Activated T-helper 2 cell treated with anti-CD3 and anti-CD28 coated beads, Interferon-gamma antibody, Interleukin-2, Interleukin-4, amounts not matched to agents 10 μg/mL and 5 μg/mL and 100 μg/mL, durations not matched to agents 14 hours and 24 hours and 36 hours (primary cell): ENCODE data around the gene FANCD2. TPM values are rescaled to one million over a fixed set of nuclear protein-coding genes. Genes with fewer than 3 reads are reported as not detected.

Experiments used
- DNase-seq: peaks from one replicate; pipeline ENCODE4 v3.0.0; 2021; ENCODE audit warnings: low spot score
- H3K27ac Mint-ChIP-seq: one replicate; pipeline ENCODE4 v1.8.0; 2021; ENCODE audit warnings: mixed read lengths
- H3K27me3 Mint-ChIP-seq: one replicate; pipeline ENCODE4 v1.8.0; 2021; ENCODE audit warnings: low read depth, mixed read lengths
- H3K36me3 Mint-ChIP-seq: one replicate; pipeline ENCODE4 v1.8.0; 2021; ENCODE audit warnings: low read depth, mixed read lengths
- H3K4me1 Mint-ChIP-seq: one replicate; pipeline ENCODE4 v1.8.0; 2021; ENCODE audit warnings: low read depth, mixed read lengths
- H3K4me3 Mint-ChIP-seq: one replicate; pipeline ENCODE4 v1.8.0; 2021; ENCODE audit warnings: low read depth, mild to moderate bottlenecking, moderate library complexity, mixed read lengths
- H3K9me3 Mint-ChIP-seq: one replicate; pipeline ENCODE4 v1.8.0; 2021; ENCODE audit warnings: mixed read lengths
- intact Hi-C: fragments of 100-400 bp; cut with micrococcal nuclease; formaldehyde crosslinking; loops from one replicate; pipeline ENCODE4 v1.15.1; 2023
- total RNA-seq: library from RNA; stranded (reverse); gene quantifications from 2 replicates; pipeline ENCODE4 v1.2.3, GENCODE V29; 2022

Gene FANCD2
- total RNA-seq: 54.4 and 55.1 TPM in 2 replicates

GRCh38 chr3:10026084-10026890 is at the start of gene FANCD2:
FANCD2 (plus strand) TSS chr3:10026437; CDS start chr3:10028658, 2,221 bp downstream.
- DNase-seq: peak; percentile 90
- Mint-ChIP-seq H3K27ac (peak within 1 kb of the TSS; percentile 99), H3K36me3 (peaks cover 45% of the 10 kb centered on the region), H3K9me3 (no peaks in the 10 kb centered on the region), H3K27me3 (no peaks in the 10 kb centered on the region), H3K4me3 (peak within 1 kb of the TSS; percentile 98), H3K4me1 (peaks cover 25% of the 10 kb centered on the region)
- intact Hi-C loops: loop anchor here (1.0 to 5.0 kb wide), 6 partner anchors 8 to 296 kb away; partner anchors contain the start of genes BRK1, CRELD1 and TATDN2

- Mint-ChIP-seq H3K27ac (peak overlapping the region; percentile 75), H3K9me3 (no peaks in the 10 kb centered on the region), H3K36me3 (peaks cover 36% of the 10 kb centered on the region), H3K4me3 (peak overlapping the region; percentile 3), H3K4me1 (peaks cover 21% of the 10 kb centered on the region), H3K27me3 (no peaks in the 10 kb centered on the region)
- no peak for DNase-seq
- intact Hi-C loops: no loop called here
Measured at GRCh38 chr3:9976721-9977709, 49.2 kb upstream of the FANCD2 start.

- H3K27me3 Mint-ChIP-seq: no peaks in the 10 kb centered on the region
- no peak overlapping the region for H3K4me3 Mint-ChIP-seq
- intact Hi-C loops: no loop called here
- no peaks in the 10 kb centered on the region for H3K9me3 Mint-ChIP-seq
- peaks cover 24% of the 10 kb centered on the region for H3K4me1 Mint-ChIP-seq
- peak overlapping the region; percentile 60 for H3K27ac Mint-ChIP-seq
- peaks cover 34% of the 10 kb centered on the region for H3K36me3 Mint-ChIP-seq
- no peak for DNase-seq
Measured at GRCh38 chr3:9978710-9979305, 47.4 kb upstream of the FANCD2 start.

GRCh38 chr3:9980251-9980650 is 46.0 kb upstream of the FANCD2 start:
- H3K9me3 Mint-ChIP-seq: no peaks in the 10 kb centered on the region
- H3K4me3 Mint-ChIP-seq: no peak overlapping the region

GRCh38 chr3:9986230-9986725 is 40.0 kb upstream of the FANCD2 start:
- Mint-ChIP-seq H3K4me1 (peaks cover 18% of the 10 kb centered on the region), H3K9me3 (no peaks in the 10 kb centered on the region), H3K27ac (peak overlapping the region; percentile 99), H3K36me3 (peaks cover 33% of the 10 kb centered on the region), H3K27me3 (no peaks in the 10 kb centered on the region), H3K4me3 (peak overlapping the region; percentile 96)
- intact Hi-C loops: loop anchor here (1.0 to 2.0 kb wide), 4 partner anchors 25 to 589 kb away; partner anchors contain the start of genes BRK1, CRELD1 and SETD5
- no peak for DNase-seq

More at GRCh38 chr3:9980251-9980650, 46.0 kb upstream of the FANCD2 start:
- no peaks in the 10 kb centered on the region for H3K27me3 Mint-ChIP-seq
- no peak for DNase-seq
- H3K27ac Mint-ChIP-seq: no peak overlapping the region
- intact Hi-C loops: no loop called here
- H3K4me1 Mint-ChIP-seq: peaks cover 24% of the 10 kb centered on the region
- H3K36me3 Mint-ChIP-seq: peaks cover 26% of the 10 kb centered on the region

GRCh38 chr3:9994086-9994844 is 32.0 kb upstream of the FANCD2 start:
- H3K4me3 Mint-ChIP-seq: no peak overlapping the region

GRCh38 chr3:10000686-10001085 is 25.6 kb upstream of the FANCD2 start:
- Mint-ChIP-seq H3K9me3 (no peaks in the 10 kb centered on the region), H3K27ac (no peak overlapping the region), H3K4me1 (no peaks in the 10 kb centered on the region), H3K36me3 (peaks cover 60% of the 10 kb centered on the region), H3K27me3 (no peaks in the 10 kb centered on the region), H3K4me3 (no peak overlapping the region)
- no peak for DNase-seq
- intact Hi-C loops: no loop called here

More at GRCh38 chr3:9994086-9994844, 32.0 kb upstream of the FANCD2 start:
- Mint-ChIP-seq H3K27ac (no peak overlapping the region), H3K27me3 (no peaks in the 10 kb centered on the region), H3K36me3 (peaks cover 55% of the 10 kb centered on the region), H3K9me3 (no peaks in the 10 kb centered on the region), H3K4me1 (peaks cover 7% of the 10 kb centered on the region)
- intact Hi-C loops: no loop called here
- DNase-seq: no peak

GRCh38 chr3:10002951-10003350 is 23.3 kb upstream of the FANCD2 start:
- intact Hi-C loops: no loop called here
- Mint-ChIP-seq H3K27me3 (no peaks in the 10 kb centered on the region), H3K36me3 (peaks cover 47% of the 10 kb centered on the region), H3K27ac (no peak overlapping the region), H3K4me3 (no peak overlapping the region), H3K9me3 (no peaks in the 10 kb centered on the region), H3K4me1 (no peaks in the 10 kb centered on the region)
- DNase-seq: no peak

- H3K36me3 Mint-ChIP-seq: peaks cover 33% of the 10 kb centered on the region
- no peaks in the 10 kb centered on the region for H3K9me3 Mint-ChIP-seq
- H3K27me3 Mint-ChIP-seq: no peaks in the 10 kb centered on the region
- DNase-seq: no peak
- intact Hi-C loops: no loop called here
- no peak overlapping the region for H3K4me3 Mint-ChIP-seq
- peaks cover 9% of the 10 kb centered on the region for H3K4me1 Mint-ChIP-seq
- H3K27ac Mint-ChIP-seq: no peak overlapping the region
Measured at GRCh38 chr3:10004506-10004905, 21.7 kb upstream of the FANCD2 start.

- no peak overlapping the region for H3K4me3 Mint-ChIP-seq
- intact Hi-C loops: no loop called here
- peaks cover 27% of the 10 kb centered on the region for H3K36me3 Mint-ChIP-seq
- H3K4me1 Mint-ChIP-seq: peaks cover 9% of the 10 kb centered on the region
- no peak overlapping the region for H3K27ac Mint-ChIP-seq
- no peak for DNase-seq
- H3K27me3 Mint-ChIP-seq: no peaks in the 10 kb centered on the region
- H3K9me3 Mint-ChIP-seq: no peaks in the 10 kb centered on the region
Measured at GRCh38 chr3:10004960-10005564, 21.2 kb upstream of the FANCD2 start.

- H3K36me3 Mint-ChIP-seq: peaks cover 18% of the 10 kb centered on the region
- H3K4me1 Mint-ChIP-seq: peaks cover 13% of the 10 kb centered on the region
- no peak overlapping the region for H3K27ac Mint-ChIP-seq
- no peak overlapping the region for H3K4me3 Mint-ChIP-seq
- DNase-seq: no peak
- no peaks in the 10 kb centered on the region for H3K27me3 Mint-ChIP-seq
- no peaks in the 10 kb centered on the region for H3K9me3 Mint-ChIP-seq
- intact Hi-C loops: no loop called here
Measured at GRCh38 chr3:10006048-10006761, 20.0 kb upstream of the FANCD2 start.
